HepG2 (cell line): Measurements from ENCODE around the gene IGF1. TPM values are rescaled to one million over a fixed set of nuclear protein-coding genes. Genes with fewer than 3 reads are reported as not detected.

Source experiments
- ATAC-seq: fragments of 200-7000 bp; cut with Tn5 transposase; 3 replicates; pipeline ENCODE4 v1.9.1; 2020; ENCODE audit warnings: mild to moderate bottlenecking, moderate library complexity
- BruUV-seq: library from RNA; stranded (reverse); fragments of 400-500 nt; replicated peaks from 2 replicates; lab custom pipeline; 2021; lab: Mats Ljungman, UMichigan
- CTCF ChIA-PET: fragments of 300-600 bp; formaldehyde crosslinking; extraction: SDS; loops from one replicate; lab custom pipeline; 2021; ENCODE audit warnings: low total read pairs, inconsistent platforms, low intra/inter-chr PET ratio; lab: Yijun Ruan, JAX
- POLR2A ChIA-PET: fragments of 350-600 bp; sonication (Branson Sonifier 250); formaldehyde crosslinking; loops from one replicate; lab custom pipeline; 2020; ENCODE audit warnings: antibody characterized with exemption, inconsistent platforms; lab: Yijun Ruan, JAX
- DNase-seq: peaks from one replicate; pipeline ENCODE4 v3.0.0-alpha.2; 2015; ENCODE audit warnings: low spot score
- FAIRE-seq: peaks from 3 replicates; lab custom pipeline; 2011; peaks lifted over from hg19 to GRCh38; lab: Jason Lieb, UNC
- H2AFZ ChIP-seq: one replicate; pipeline ENCODE4 v1.6.1; 2011; ENCODE audit warnings: low read length, inconsistent platforms
- H3K27ac ChIP-seq: fragments of 300-600 bp; 3 replicates; pipeline ENCODE4 v1.8.0; 2011; ENCODE audit warnings: mixed run types, mild to moderate bottlenecking, mixed read lengths, low read length, inconsistent platforms; ENCODE audit not compliant: insufficient read depth; ENCODE audit errors: extremely low read length
- H3K27me3 ChIP-seq, 2 experiments: fragments of 200-600 bp in 1 of 2; 2 replicates in 1 of 2; 3 replicates in 1 of 2; pipeline versions ENCODE4 v1.6.0 to v1.8.0; 2011; ENCODE audit warnings: low read length in 2 of 2, mild to moderate bottlenecking in 2 of 2, moderate library complexity in 2 of 2, inconsistent platforms in 1 of 2; ENCODE audit not compliant: insufficient read depth in 2 of 2, control insufficient read depth in 1 of 2
- H3K36me3 ChIP-seq, 2 experiments: fragments of 200-600 bp in 1 of 2; replicated peaks in 1 of 2; 2 replicates in 1 of 2; 3 replicates in 1 of 2; pipeline versions ENCODE4 v1.5.1 to v1.8.0; 2011; ENCODE audit warnings: low read length in 2 of 2, inconsistent platforms in 1 of 2; ENCODE audit not compliant: insufficient read depth in 2 of 2, control insufficient read depth in 1 of 2
- H3K4me1 ChIP-seq: 2 replicates; pipeline ENCODE4 v1.5.1; 2012; ENCODE audit warnings: low read length, inconsistent platforms; ENCODE audit not compliant: insufficient read depth
- H3K4me2 ChIP-seq: 2 replicates; pipeline ENCODE4 v1.6.0; 2011; ENCODE audit warnings: low read depth, low read length, inconsistent platforms
- H3K4me3 ChIP-seq, 3 experiments: fragments of 200-600 bp in 1 of 3; sonication (generic), shearing (Covaris generic) in 1 of 3; replicated peaks in 1 of 3; 2 replicates each; pipeline ENCODE4 v1.5.1; 2011 to 2016; ENCODE audit warnings: low read length in 3 of 3, inconsistent platforms in 2 of 3, low read depth in 2 of 3, mild to moderate bottlenecking in 2 of 3, control low read depth in 1 of 3, mixed read lengths in 1 of 3; ENCODE audit not compliant: insufficient read depth in 1 of 3
- H3K79me2 ChIP-seq: one replicate; pipeline ENCODE4 v1.6.1; 2011; ENCODE audit warnings: low read length, inconsistent platforms; ENCODE audit not compliant: insufficient read depth
- H3K9ac ChIP-seq: 2 replicates; pipeline ENCODE4 v1.6.0; 2011; ENCODE audit warnings: mild to moderate bottlenecking, low read depth, low read length, inconsistent platforms; ENCODE audit not compliant: insufficient read depth
- H3K9me3 ChIP-seq: 2 replicates; pipeline ENCODE4 v1.5.1; 2012; ENCODE audit warnings: mild to moderate bottlenecking, low read length
- H4K20me1 ChIP-seq: 2 replicates; pipeline ENCODE4 v1.6.0; 2011; ENCODE audit warnings: inconsistent platforms, mild to moderate bottlenecking, low read length, moderate library complexity; ENCODE audit not compliant: insufficient read depth
- CEBPB ChIP-seq: IDR thresholded peaks from 2 replicates; pipeline ENCODE4 v1.6.1; 2011; ENCODE audit warnings: low read depth, low read length, improper control_type of control experiment, borderline replicate concordance
- KLF13 ChIP-seq: sonication (generic); formaldehyde crosslinking; IDR thresholded peaks from 2 replicates; pipeline ENCODE4 v1.4.0; 2020; ENCODE audit warnings: mild to moderate bottlenecking, missing genetic modification reagents
- MBD4 ChIP-seq: IDR thresholded peaks from 2 replicates; pipeline ENCODE4 v1.6.1; 2012; ENCODE audit warnings: low read length, inconsistent platforms, borderline replicate concordance
- PITX1 ChIP-seq: sonication (generic); formaldehyde crosslinking; IDR thresholded peaks from 2 replicates; pipeline ENCODE4 v1.5.1; 2020; ENCODE audit warnings: mild to moderate bottlenecking, missing genetic modification reagents
- RAD51 ChIP-seq: fragments of 450-650 bp; IDR thresholded peaks from 2 replicates; pipeline ENCODE4 v1.6.1; 2016; ENCODE audit warnings: borderline replicate concordance
- RERE ChIP-seq: IDR thresholded peaks from 2 replicates; pipeline ENCODE4 v1.6.1; 2016; ENCODE audit warnings: low read depth, missing genetic modification reagents, missing compliant biosample characterization
- TBL1XR1 ChIP-seq: fragments of 150-350 bp; IDR thresholded peaks from 2 replicates; pipeline ENCODE4 v1.6.1; 2014; ENCODE audit warnings: borderline replicate concordance, low read length; ENCODE audit not compliant: partially characterized antibody
- TFDP1 ChIP-seq: IDR thresholded peaks from 2 replicates; pipeline ENCODE4 v1.6.1; 2016; ENCODE audit warnings: missing compliant biosample characterization, missing genetic modification reagents, borderline replicate concordance
- TRIM22 ChIP-seq: fragments of 450-650 bp; IDR thresholded peaks from 2 replicates; pipeline ENCODE4 v1.6.1; 2017
- ZBTB7B ChIP-seq: sonication (generic); formaldehyde crosslinking; IDR thresholded peaks from 2 replicates; pipeline ENCODE4 v1.4.0; 2020; ENCODE audit warnings: missing genetic modification reagents
- ZFP37 ChIP-seq: sonication (generic); formaldehyde crosslinking; IDR thresholded peaks from 2 replicates; pipeline ENCODE4 v1.4.0; 2020; ENCODE audit warnings: missing genetic modification reagents, borderline replicate concordance
- ZNF20 ChIP-seq: sonication (generic); formaldehyde crosslinking; IDR thresholded peaks from 2 replicates; pipeline ENCODE4 v1.4.0; 2020; ENCODE audit warnings: mild to moderate bottlenecking, moderate library complexity, missing genetic modification reagents
- ZNF616 ChIP-seq: sonication (generic); formaldehyde crosslinking; IDR thresholded peaks from 2 replicates; pipeline ENCODE4 v1.5.0; 2020; ENCODE audit warnings: low read depth, mild to moderate bottlenecking, missing genetic modification reagents
- ZNF790 ChIP-seq: sonication (generic); formaldehyde crosslinking; IDR thresholded peaks from 2 replicates; pipeline ENCODE4 v1.8.0; 2022; ENCODE audit warnings: missing genetic modification reagents, mild to moderate bottlenecking, borderline replicate concordance
- WGBS: methylation state at CpG from one replicate; pipeline ENCODE4 v1.1.6; 2017; ENCODE audit warnings: low lambda C conversion rate; 5-methylcytosine and 5-hydroxymethylcytosine counted together
- in situ Hi-C: cut with HindIII; loops from 2 replicates; pipeline ENCODE4 v1.10.0; 2017; ENCODE audit warnings: low pct_unique_long_range_greater_than_20kb; ENCODE audit not compliant: extremely low pct_ligation_motif_present
- intact Hi-C: fragments of 100-400 bp; cut with micrococcal nuclease; formaldehyde crosslinking; loops from one replicate; pipeline ENCODE4 v1.10.0; 2022; ENCODE audit not compliant: unreplicated experiment
- polyA plus RNA-seq, 8 experiments: library from polyadenylated mRNA; depleted of rRNA in 3 of 8; stranded (reverse) in 7 of 8; unstranded in 1 of 8; fragments of >200 nt; fragmentation: Illumina TruSeq in 4 of 8; extraction: Trizol in 4 of 8; gene quantifications; 2 replicates each; pipeline versions ENCODE4 v1.2.1 to v1.2.3, GENCODE V29; 2011 to 2016; ENCODE audit warnings: low read depth in 4 of 8, missing spikeins in 1 of 8, mixed read lengths in 1 of 8; ENCODE audit not compliant: insufficient read depth in 1 of 8
- total RNA-seq, 5 experiments: library from RNA; depleted of rRNA; stranded (reverse); fragments of >200 nt; fragmentation: Illumina TruSeq; extraction: Trizol; gene quantifications; 2 replicates each; pipeline ENCODE4 v1.2.3, GENCODE V29; 2016; ENCODE audit warnings: low read depth in 1 of 5

Gene IGF1
- total and polyA plus RNA-seq, 2 of the 13 experiments (the other 11 are each of a cell fraction or from before 2014, with no cell fraction given), result not detected

GRCh38 chr12:102421802-102422583, 58.4 kb downstream of the IGF1 start (continued):
- TF ChIP-seq RERE (no peak), MBD4 (no peak), PITX1 (CRISPR knock-in tag) (no peak)

GRCh38 chr12:102419094-102419764, 61.1 kb downstream of the IGF1 start:
- no peak for FAIRE-seq
- in situ Hi-C loops, result no loop called here
- Histone ChIP-seq H3K9me3 (no peaks in the 10 kb centered on the region), H3K36me3 (no peaks in the 10 kb centered on the region), H4K20me1 (no peaks in the 10 kb centered on the region), H3K9ac (no peak overlapping the region), H3K27me3 (no peaks in the 10 kb centered on the region), H3K79me2 (no peaks in the 10 kb centered on the region), H3K27ac (no peak overlapping the region), H3K4me1 (peaks cover 30% of the 10 kb centered on the region), H3K4me3 (no peak overlapping the region), H3K4me2 (no peak overlapping the region), H2AFZ (no peak overlapping the region)
- BruUV-seq, result no TSS peak
- DNase-seq, result no peak
- POLR2A ChIA-PET, result no interaction called here
- no peak for ATAC-seq
- 45% methylated on average over 4 of the region's 11 CpGs for WGBS
- CTCF ChIA-PET, result no interaction called here
- intact Hi-C loops, result no loop called here
- TF ChIP-seq ZNF20 (CRISPR knock-in tag) (no peak), ZNF616 (CRISPR knock-in tag) (no peak), ZNF790 (CRISPR knock-in tag) (no peak), KLF13 (no peak), TFDP1 (no peak), ZBTB7B (CRISPR knock-in tag) (no peak), CEBPB (no peak), RAD51 (no peak), TBL1XR1 (no peak), TRIM22 (no peak), ZFP37 (CRISPR knock-in tag) (no peak)
